Ovary (tissue), 9 donors: ENCODE data around the gene SNX27. TPM values are rescaled to one million over a fixed set of nuclear protein-coding genes. Genes with fewer than 3 reads are reported as not detected.

ENCODE experiments used
- DNase-seq, 5 donors: peaks; one replicate each; pipeline ENCODE4 v3.0.0-alpha.2; 2019 to 2020
- H3K27ac ChIP-seq, 2 donors: fragments of 200-600 bp; one replicate each; pipeline versions ENCODE4 v1.5.1 to v1.8.0; 2019 to 2022
- H3K27me3 ChIP-seq: fragments of 200-600 bp; one replicate; pipeline ENCODE4 v1.8.0; 2022
- H3K36me3 ChIP-seq: fragments of 200-600 bp; sonication (generic); one replicate; pipeline ENCODE4 v1.5.1; 2019
- H3K4me1 ChIP-seq: one replicate; pipeline ENCODE4 v1.8.1; 2013; ENCODE audit warnings: mild to moderate bottlenecking, moderate library complexity; ENCODE audit not compliant: insufficient read depth
- H3K4me3 ChIP-seq: fragments of 200-600 bp; sonication (generic); one replicate; pipeline ENCODE4 v1.5.1; 2017
- H3K9me3 ChIP-seq, 2 donors: fragments of 200-600 bp in 1 of 2; sonication (generic) in 1 of 2; one replicate each; pipeline versions ENCODE4 v1.5.1 to v1.8.1; 2013 to 2019; ENCODE audit warnings: mild to moderate bottlenecking in 1 of 2, moderate library complexity in 1 of 2
- EP300 ChIP-seq: sonication (generic); formaldehyde crosslinking; IDR thresholded peaks from one replicate; pipeline ENCODE4 v1.6.1; 2017; ENCODE audit warnings: antibody characterized with exemption
- POLR2A ChIP-seq: fragments of 450-650 bp; IDR thresholded peaks from one replicate; pipeline ENCODE4 v1.6.1; 2017; ENCODE audit warnings: antibody characterized with exemption, mild to moderate bottlenecking, moderate library complexity
- WGBS, 3 donors: extraction: QIAGEN DNeasy Blood & Tissue Kit in 1 of 3; methylation state at CpG; one replicate each; pipeline versions ENCODE4 v1.1.5 to v1.1.7; 2013 to 2017; 5-methylcytosine and 5-hydroxymethylcytosine counted together
- intact Hi-C, 4 donors: fragments of 100-400 bp; cut with DNase I; formaldehyde crosslinking; loops; one replicate each; pipeline versions ENCODE4 v1.11.0 to v1.15.1; 2022 to 2023
- polyA plus RNA-seq, 2 donors: library from polyadenylated mRNA; stranded (reverse); fragments of 200-250 nt in 1 of 2; fragments of 350-450 nt in 1 of 2; fragmentation: Illumina TruSeq in 1 of 2; extraction: RNeasy Lipid Tissue Mini Kit (QIAGEN cat#74804) in 1 of 2; gene quantifications; one replicate each; pipeline ENCODE4 v1.2.3, GENCODE V29; 2013 to 2014
- total RNA-seq, 7 donors: library from RNA; depleted of rRNA in 2 of 7; stranded (reverse); fragments of >200 nt in 2 of 7; fragmentation: NEBNext Ultra II Directional in 3 of 7; extraction: Animal tissue kit (Norgen Biotek cat#: 25700) in 3 of 7; gene quantifications; one replicate each; pipeline versions ENCODE4 v1.1.0 to v1.2.4, GENCODE V29; 2016 to 2023
- TF ChIP-seq, protein P1 (sequence below), 3 donors: fragments of 450-650 bp in 2 of 3; fragments of 200-600 bp in 1 of 3; IDR thresholded peaks; one replicate each; pipeline versions ENCODE4 v1.5.1 to v1.8.0; 2016 to 2022; ENCODE audit warnings: antibody characterized with exemption in 3 of 3, mild to moderate bottlenecking in 1 of 3
- donor health status: DM: no; HTN: no; CAD: no; lungs with moderate emphysema.
- donor health status: DM: no; HTN: no; CAD: no.
- donor health status: Bipolar disorder and iron deficiency.
- donor health status: DM: yes; HTN: yes; CAD: no.
- donor health status: DM: no; HTN: no; CAD: no.
- donor health status: DM: yes; HTN: yes; CAD: no.

Gene SNX27
- total and polyA plus RNA-seq, 9 donors: 9.5 to 42.7 (median 35.1) TPM

DNA sequence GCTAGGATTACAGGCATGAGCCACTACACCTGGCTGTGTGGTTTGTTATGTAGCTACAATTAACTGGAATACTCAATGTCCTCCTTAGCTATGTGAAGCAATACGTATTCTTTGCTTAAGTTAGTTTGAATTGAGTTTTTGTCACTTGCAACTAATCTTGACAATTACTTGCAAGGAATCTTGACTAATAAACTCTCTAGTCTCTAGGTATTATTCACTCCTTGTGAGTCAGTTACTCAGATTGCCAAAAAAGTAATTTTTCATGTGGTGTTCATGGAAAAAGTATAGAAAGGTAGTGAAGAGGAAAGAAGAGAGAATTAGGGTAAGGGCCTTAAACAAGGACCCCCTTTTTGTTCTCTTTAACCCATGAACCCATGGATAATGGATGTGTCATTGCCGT is 7.6 kb upstream of the SNX27 start:
- no peak overlapping the region for H3K4me3 ChIP-seq
- no peaks in the 10 kb centered on the region for H3K27me3 ChIP-seq
- intact Hi-C loops: no loop called here
- no peak overlapping the region for H3K27ac ChIP-seq
- no peak for DNase-seq
- H3K4me1 ChIP-seq: no peaks in the 10 kb centered on the region
- H3K36me3 ChIP-seq: no peaks in the 10 kb centered on the region
- 62 to 69% (median 68%) methylated on average over 2 of the region's 2 CpGs for WGBS, 3 donors
- no peaks in the 10 kb centered on the region for H3K9me3 ChIP-seq
- TF ChIP-seq, protein P1, sequence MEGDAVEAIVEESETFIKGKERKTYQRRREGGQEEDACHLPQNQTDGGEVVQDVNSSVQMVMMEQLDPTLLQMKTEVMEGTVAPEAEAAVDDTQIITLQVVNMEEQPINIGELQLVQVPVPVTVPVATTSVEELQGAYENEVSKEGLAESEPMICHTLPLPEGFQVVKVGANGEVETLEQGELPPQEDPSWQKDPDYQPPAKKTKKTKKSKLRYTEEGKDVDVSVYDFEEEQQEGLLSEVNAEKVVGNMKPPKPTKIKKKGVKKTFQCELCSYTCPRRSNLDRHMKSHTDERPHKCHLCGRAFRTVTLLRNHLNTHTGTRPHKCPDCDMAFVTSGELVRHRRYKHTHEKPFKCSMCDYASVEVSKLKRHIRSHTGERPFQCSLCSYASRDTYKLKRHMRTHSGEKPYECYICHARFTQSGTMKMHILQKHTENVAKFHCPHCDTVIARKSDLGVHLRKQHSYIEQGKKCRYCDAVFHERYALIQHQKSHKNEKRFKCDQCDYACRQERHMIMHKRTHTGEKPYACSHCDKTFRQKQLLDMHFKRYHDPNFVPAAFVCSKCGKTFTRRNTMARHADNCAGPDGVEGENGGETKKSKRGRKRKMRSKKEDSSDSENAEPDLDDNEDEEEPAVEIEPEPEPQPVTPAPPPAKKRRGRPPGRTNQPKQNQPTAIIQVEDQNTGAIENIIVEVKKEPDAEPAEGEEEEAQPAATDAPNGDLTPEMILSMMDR (IDR thresholded peaks at IDR 0.05): no peak
- TF ChIP-seq POLR2A (no peak), EP300 (no peak)

DNA sequence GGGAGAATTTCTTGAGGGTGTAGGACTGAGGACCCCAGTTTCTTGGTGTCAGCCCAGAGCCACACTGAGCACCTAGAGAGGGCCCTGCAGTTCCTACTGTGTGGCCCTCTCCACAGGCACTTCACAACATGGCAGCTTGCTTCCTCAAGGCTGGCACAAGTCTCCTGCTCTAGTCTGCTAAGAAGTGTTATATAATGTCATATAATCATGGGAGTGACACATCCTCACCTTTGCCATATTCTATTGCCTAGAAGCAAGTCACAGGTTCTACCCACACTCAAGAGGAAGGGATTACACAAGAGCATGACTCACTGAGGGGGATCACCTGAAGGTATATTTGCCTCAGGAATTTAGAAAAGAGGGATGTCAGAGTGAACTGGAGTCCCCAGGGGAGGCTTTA is 5.5 kb upstream of the SNX27 start:
- H3K4me1 ChIP-seq: peaks cover 3% of the 10 kb centered on the region
- H3K27me3 ChIP-seq: no peaks in the 10 kb centered on the region
- intact Hi-C loops: no loop called here
- no peak for DNase-seq
- H3K9me3 ChIP-seq: no peaks in the 10 kb centered on the region
- H3K4me3 ChIP-seq: no peak overlapping the region
- TF ChIP-seq, protein P1 (IDR thresholded peaks at IDR 0.05): no peak
- TF ChIP-seq POLR2A (no peak), EP300 (no peak)
- no peak overlapping the region for H3K27ac ChIP-seq
- no peaks in the 10 kb centered on the region for H3K36me3 ChIP-seq

DNA sequence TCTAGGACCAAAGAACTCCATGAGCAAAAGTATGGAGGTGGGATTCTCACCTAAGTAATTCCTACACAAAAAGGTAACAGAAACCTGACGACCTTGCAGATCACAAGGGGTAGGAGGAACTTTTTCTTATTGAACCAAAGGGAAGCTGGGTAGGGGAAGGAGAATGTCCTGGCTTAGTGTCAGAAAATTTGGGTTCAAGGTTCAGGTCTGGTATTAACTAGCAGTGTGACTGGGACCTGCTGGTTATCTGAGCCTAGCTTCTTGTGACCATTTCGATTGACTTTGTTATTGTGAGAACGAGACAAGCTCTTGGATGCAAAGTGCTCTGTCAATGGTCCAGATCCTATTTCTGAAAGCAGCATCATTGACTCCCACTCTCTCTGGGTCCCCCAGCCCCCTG is 5.0 kb upstream of the SNX27 start:
- Histone ChIP-seq H3K9me3 (no peaks in the 10 kb centered on the region), H3K27me3 (no peaks in the 10 kb centered on the region), H3K27ac (no peak overlapping the region), H3K36me3 (no peaks in the 10 kb centered on the region), H3K4me3 (no peak overlapping the region), H3K4me1 (peaks cover 4% of the 10 kb centered on the region)
- WGBS, 3 donors: 52 to 64% (median 61%) methylated on average over 3 of the region's 3 CpGs
- intact Hi-C loops: no loop called here
- TF ChIP-seq, protein P1 (IDR thresholded peaks at IDR 0.05): no peak
- no peak for TF ChIP-seq EP300
- no peak for TF ChIP-seq POLR2A
- no peak for DNase-seq

DNA sequence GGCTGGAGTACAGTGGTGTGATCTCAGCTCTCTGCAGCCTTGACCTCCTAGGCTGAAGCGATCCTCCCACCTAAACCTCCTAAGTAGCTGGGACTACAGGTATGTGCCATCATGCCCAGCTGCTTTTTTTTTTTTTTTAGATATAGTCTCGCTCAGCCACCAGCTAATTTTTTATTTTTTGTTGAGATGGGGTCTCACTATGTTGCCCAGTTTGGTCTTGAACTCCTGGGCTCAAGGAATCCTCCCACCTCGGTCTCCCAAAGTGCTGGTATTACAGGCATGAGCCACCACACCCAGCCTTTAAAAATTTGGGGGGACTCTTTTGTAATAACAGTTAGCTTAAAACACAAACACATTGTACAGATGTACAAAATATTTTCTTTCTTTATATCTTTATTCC is 1.7 kb upstream of the SNX27 start:
- DNase-seq: no peak
- WGBS, 3 donors: 86 to 90% (median 88%) methylated on average over 3 of the region's 3 CpGs
- intact Hi-C loops: no loop called here
- Histone ChIP-seq H3K27ac (no peak overlapping the region), H3K27me3 (no peaks in the 10 kb centered on the region), H3K4me3 (no peak overlapping the region), H3K4me1 (peaks cover 9% of the 10 kb centered on the region), H3K9me3 (no peaks in the 10 kb centered on the region), H3K36me3 (no peaks in the 10 kb centered on the region)
- TF ChIP-seq EP300: no peak
- TF ChIP-seq, protein P1 (IDR thresholded peaks at IDR 0.05): no peak
